ENCODE measurements around the gene ITGB4.

DNA sequence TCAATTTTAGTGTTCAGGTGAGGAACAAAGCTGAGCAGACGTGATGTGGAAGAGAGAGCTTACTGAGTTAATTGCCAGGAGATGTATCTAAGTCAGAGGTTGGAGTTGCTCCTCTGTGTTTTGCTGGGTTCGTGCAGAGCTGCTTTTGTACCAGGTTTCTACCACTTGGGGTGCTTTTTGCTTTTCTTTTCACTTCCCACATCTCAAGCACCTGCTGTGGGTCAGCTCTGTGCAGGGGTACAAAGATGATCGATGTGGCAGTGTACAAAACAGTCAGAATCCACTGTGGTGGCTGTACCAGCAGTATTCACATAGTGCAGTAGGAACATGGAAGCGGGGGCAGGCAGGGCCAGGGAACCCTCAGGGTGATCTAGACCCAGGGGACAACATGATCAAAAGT lies 78.1 kb downstream of the ITGB4 start:
- TF ChIP-seq, protein P1, sequence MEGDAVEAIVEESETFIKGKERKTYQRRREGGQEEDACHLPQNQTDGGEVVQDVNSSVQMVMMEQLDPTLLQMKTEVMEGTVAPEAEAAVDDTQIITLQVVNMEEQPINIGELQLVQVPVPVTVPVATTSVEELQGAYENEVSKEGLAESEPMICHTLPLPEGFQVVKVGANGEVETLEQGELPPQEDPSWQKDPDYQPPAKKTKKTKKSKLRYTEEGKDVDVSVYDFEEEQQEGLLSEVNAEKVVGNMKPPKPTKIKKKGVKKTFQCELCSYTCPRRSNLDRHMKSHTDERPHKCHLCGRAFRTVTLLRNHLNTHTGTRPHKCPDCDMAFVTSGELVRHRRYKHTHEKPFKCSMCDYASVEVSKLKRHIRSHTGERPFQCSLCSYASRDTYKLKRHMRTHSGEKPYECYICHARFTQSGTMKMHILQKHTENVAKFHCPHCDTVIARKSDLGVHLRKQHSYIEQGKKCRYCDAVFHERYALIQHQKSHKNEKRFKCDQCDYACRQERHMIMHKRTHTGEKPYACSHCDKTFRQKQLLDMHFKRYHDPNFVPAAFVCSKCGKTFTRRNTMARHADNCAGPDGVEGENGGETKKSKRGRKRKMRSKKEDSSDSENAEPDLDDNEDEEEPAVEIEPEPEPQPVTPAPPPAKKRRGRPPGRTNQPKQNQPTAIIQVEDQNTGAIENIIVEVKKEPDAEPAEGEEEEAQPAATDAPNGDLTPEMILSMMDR (IDR thresholded peaks at IDR 0.05; ENCODE audit: insufficient read depth, low read length) = no peak
- TF ChIP-seq POLR2AphosphoS5 (IDR thresholded peaks at IDR 0.05; ENCODE audit: low read depth) (no peak), REST (IDR thresholded peaks at IDR 0.05; ENCODE audit: insufficient replicate concordance, low read depth) (no peak)

All from HL-60 (cell line).